Activated T-cell treated with anti-CD3 and anti-CD28 coated beads, Interleukin-2, amount 50 U/mL, for 72 hours (primary cell): ENCODE measurements around the gene PRR5. TPM values are rescaled to one million over a fixed set of nuclear protein-coding genes. Genes with fewer than 3 reads are reported as not detected.

Experiments
- ATAC-seq, 2 donors: fragments of 150-1000 bp; cut with Tn5 transposase; replicated peaks in 1 of 2; 2 replicates each; pipeline ENCODE4 v1.10.0; 2021; ENCODE audit warnings: moderate library complexity in 2 of 2, mild to moderate bottlenecking in 1 of 2
- DNase-seq, 2 donors: peaks; one replicate each; pipeline ENCODE4 v3.0.0; 2021 to 2022; ENCODE audit warnings: mixed read lengths in 1 of 2
- H3K27ac Mint-ChIP-seq: one replicate; pipeline ENCODE4 v1.8.0; 2022; ENCODE audit warnings: mild to moderate bottlenecking, moderate library complexity, mixed read lengths
- H3K27me3 Mint-ChIP-seq: one replicate; pipeline ENCODE4 v1.8.0; 2022; ENCODE audit warnings: low read depth, mixed read lengths
- H3K36me3 Mint-ChIP-seq, 2 donors: one replicate each; pipeline ENCODE4 v1.8.0; 2022; ENCODE audit warnings: mixed read lengths in 2 of 2, mild to moderate bottlenecking in 1 of 2; ENCODE audit not compliant: insufficient read depth in 2 of 2
- H3K4me1 Mint-ChIP-seq: one replicate; pipeline ENCODE4 v1.8.0; 2022; ENCODE audit warnings: low read depth, mixed read lengths
- H3K4me3 Mint-ChIP-seq, 2 donors: one replicate each; pipeline ENCODE4 v1.8.0; 2022; ENCODE audit warnings: mild to moderate bottlenecking in 2 of 2, mixed read lengths in 2 of 2, moderate library complexity in 2 of 2
- H3K9me3 Mint-ChIP-seq, 2 donors: one replicate each; pipeline ENCODE4 v1.8.0; 2022; ENCODE audit warnings: mixed read lengths in 2 of 2
- total RNA-seq, 2 donors: library from RNA; stranded (reverse); gene quantifications; one replicate each; pipeline ENCODE4 v1.2.3, GENCODE V29; 2022

PRR5 gene
- total RNA-seq, 2 donors from 2014 or later, result 11.7 to 12.0 TPM

DNA sequence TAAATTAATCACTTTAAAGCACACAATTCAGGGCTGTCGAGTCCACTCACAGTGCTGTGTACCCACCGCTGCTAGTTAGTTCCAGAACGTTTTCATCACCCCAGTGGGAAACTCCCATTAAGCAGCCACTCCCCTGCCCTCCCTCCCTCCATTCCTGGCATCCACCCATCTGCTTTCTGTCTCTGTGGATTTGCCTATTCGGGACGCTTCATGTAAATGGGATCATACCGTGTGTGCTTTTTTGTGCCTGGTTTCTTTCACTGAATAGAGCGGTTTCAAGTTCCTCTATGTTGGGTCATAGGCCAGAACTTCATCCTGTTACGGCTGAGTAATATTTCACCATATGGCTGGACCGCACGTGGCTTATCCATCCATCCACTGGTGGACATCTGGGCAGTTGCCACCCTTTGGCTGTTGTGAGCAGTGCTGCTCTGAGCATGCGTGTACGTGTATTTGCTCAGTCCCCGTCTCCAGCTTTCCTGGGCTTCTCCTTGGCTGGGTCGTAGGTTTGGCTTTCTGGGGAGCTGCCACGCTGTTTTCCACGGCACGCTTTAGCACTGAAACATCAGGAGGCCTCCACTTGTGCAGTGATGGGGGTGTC is 80.5 kb downstream of the PRR5 start:
- H3K4me1 Mint-ChIP-seq, result no peaks in the 10 kb centered on the region
- no peak for DNase-seq
- H3K4me3 Mint-ChIP-seq, result no peak overlapping the region

DNA sequence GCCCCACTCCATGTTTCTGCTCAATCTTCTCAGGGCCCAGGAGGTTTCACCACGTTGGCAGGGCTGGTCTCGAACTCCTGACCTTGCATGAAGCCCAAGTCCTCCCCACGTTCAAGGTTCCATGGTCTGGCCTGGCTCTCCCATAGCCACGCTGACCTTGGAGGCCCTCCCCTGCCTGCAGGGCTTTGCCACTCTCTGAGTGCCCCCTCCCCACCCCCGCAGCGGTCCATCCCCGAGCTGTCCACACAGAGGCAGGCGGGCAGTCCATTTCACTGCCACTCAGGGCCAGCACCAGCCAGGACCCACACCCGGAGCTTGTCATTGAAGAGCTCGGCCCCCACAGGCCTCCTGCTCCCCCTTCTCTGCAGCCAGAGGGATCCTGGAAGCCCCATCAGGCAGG is 81.1 kb downstream of the PRR5 start:
- no peaks in the 10 kb centered on the region for H3K9me3 Mint-ChIP-seq
- H3K27ac Mint-ChIP-seq, result no peak overlapping the region
- no peaks in the 10 kb centered on the region for H3K36me3 Mint-ChIP-seq
- DNase-seq (no peak), ATAC-seq (no peak)
- H3K4me1 Mint-ChIP-seq, result no peaks in the 10 kb centered on the region
- H3K4me3 Mint-ChIP-seq, result no peak overlapping the region
- H3K27me3 Mint-ChIP-seq, result peaks cover 13% of the 10 kb centered on the region

More for the DNA sequence above, 80.5 kb downstream of the PRR5 start:
- ATAC-seq, result no peak
- H3K36me3 Mint-ChIP-seq, result no peaks in the 10 kb centered on the region
- H3K9me3 Mint-ChIP-seq, result no peaks in the 10 kb centered on the region
- H3K27me3 Mint-ChIP-seq, result peaks cover 13% of the 10 kb centered on the region
- H3K27ac Mint-ChIP-seq, result no peak overlapping the region

DNA sequence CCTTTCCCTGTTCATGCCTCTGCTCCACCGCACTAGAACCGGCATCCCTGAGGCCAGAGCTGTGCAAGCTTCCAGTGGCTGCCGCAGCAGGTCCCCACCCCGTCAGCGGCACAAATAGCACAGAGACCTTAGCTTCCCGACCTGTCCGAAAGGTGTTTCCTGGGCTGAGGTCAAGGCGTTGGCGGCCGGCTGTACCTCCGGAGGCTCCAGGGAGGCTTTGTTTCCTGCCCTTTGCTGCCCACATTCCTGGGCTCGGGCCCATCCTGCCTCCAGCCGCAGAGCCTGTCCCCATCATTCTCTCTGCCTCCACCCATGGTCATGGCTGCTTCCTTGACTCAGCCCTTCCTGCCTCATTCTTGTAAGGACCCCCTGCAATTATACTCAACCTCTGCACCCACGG is 81.6 kb downstream of the PRR5 start:
- H3K4me3 Mint-ChIP-seq, result no peak overlapping the region
- no peaks in the 10 kb centered on the region for H3K9me3 Mint-ChIP-seq
- no peaks in the 10 kb centered on the region for H3K4me1 Mint-ChIP-seq
- ATAC-seq (no peak), DNase-seq (no peak)
- H3K36me3 Mint-ChIP-seq, result no peaks in the 10 kb centered on the region
- H3K27me3 Mint-ChIP-seq, result peaks cover 9% of the 10 kb centered on the region
- no peak overlapping the region for H3K27ac Mint-ChIP-seq

DNA sequence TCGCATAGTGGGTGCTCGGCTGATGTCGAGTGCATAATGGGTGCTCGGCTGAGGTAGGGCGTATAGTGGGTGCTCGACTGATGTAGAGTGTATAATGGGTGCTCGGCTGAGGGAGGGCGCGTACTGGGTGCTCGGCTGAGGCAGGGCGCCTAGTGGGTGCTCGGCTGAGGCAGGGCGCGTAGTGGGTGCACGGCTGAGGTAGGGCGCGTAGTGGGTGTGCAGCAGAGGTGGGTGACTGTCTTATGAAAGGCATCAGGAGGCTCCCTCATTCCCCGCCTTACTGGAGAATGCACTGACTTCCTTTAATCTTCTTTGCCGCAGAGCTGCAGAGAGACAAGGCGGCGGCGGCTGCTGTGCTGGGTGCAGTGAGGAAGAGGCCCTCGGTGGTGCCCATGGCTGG is 84.1 kb downstream of the PRR5 start:
- H3K4me3 Mint-ChIP-seq, result no peak overlapping the region

DNA sequence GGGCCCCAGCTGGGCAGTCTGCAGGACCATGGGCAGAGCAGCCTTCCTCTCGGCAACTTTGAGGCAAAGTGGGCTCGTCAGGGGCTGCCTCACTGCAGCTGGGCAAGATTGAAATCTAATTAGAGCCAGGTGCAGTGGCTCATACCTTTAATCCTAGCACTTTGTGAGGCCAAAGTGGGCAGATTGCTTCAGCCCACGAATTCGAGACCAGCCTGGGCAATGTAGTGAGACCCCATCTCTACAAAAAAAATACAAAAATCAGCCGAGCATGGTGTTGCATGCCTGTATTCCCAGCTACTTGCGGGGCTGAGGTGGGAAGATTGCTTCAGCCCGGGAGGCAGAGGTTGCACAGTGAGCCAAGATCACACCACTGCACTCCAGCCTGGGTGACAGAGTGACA is 84.6 kb downstream of the PRR5 start:
- DNase-seq (no peak), ATAC-seq (no peak)
- H3K4me1 Mint-ChIP-seq, result no peaks in the 10 kb centered on the region
- H3K27ac Mint-ChIP-seq, result no peak overlapping the region
- no peaks in the 10 kb centered on the region for H3K36me3 Mint-ChIP-seq
- H3K27me3 Mint-ChIP-seq, result peaks cover 5% of the 10 kb centered on the region
- H3K4me3 Mint-ChIP-seq, result no peak overlapping the region
- H3K9me3 Mint-ChIP-seq, result no peaks in the 10 kb centered on the region

More for the DNA sequence above, 84.1 kb downstream of the PRR5 start:
- ATAC-seq (no peak), DNase-seq (no peak)
- no peaks in the 10 kb centered on the region for H3K9me3 Mint-ChIP-seq
- H3K4me1 Mint-ChIP-seq, result no peaks in the 10 kb centered on the region
- H3K36me3 Mint-ChIP-seq, result no peaks in the 10 kb centered on the region
- H3K27me3 Mint-ChIP-seq, result peaks cover 5% of the 10 kb centered on the region
- no peak overlapping the region for H3K27ac Mint-ChIP-seq

Other genes starting within 250 kb of the PRR5 start
- gene RTL6, start 204.0 kb upstream of the PRR5 start, total RNA-seq, result 10 to 100 TPM; 11.9 to 12.9 TPM
- gene ARHGAP8, start 50.4 kb downstream of the PRR5 start, total RNA-seq, result 1 to 10 TPM; 2.8 to 4.4 TPM